Ishikawa (cell line): ENCODE data around the gene DDIAS.

Experiments used
- NFIC ChIP-seq: IDR thresholded peaks from 2 replicates; pipeline ENCODE4 v1.6.1; 2012
- TAF1 ChIP-seq: IDR thresholded peaks from 2 replicates; pipeline ENCODE4 v1.6.1; 2012; ENCODE audit warnings: low read depth, mild to moderate bottlenecking
- TF ChIP-seq, protein P1 (sequence below): IDR thresholded peaks from 2 replicates; pipeline ENCODE4 v1.6.1; 2012
- TF ChIP-seq, protein P2 (sequence below): IDR thresholded peaks from 2 replicates; pipeline ENCODE4 v1.6.1; 2012

DNA sequence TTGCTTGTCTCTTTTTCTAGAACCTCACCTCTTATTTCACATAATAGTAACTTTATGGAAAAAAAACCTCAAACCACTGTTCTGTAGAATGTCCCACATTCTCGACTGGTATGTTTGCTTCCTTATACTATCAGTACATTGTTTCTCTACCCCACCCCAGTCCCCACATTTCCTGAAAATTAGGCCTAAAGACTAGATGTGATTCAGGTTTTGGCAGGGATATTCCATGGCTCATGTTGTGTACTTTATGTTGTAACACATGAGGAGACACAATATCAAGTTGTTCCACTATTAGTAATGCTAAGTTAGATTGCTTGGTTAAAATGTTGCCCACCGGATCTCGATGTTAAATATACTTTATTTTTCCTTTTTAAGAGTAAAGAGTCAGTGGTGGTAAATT lies 34.7 kb downstream of the DDIAS start:
- no peak for TF ChIP-seq NFIC
- TF ChIP-seq, protein P1, sequence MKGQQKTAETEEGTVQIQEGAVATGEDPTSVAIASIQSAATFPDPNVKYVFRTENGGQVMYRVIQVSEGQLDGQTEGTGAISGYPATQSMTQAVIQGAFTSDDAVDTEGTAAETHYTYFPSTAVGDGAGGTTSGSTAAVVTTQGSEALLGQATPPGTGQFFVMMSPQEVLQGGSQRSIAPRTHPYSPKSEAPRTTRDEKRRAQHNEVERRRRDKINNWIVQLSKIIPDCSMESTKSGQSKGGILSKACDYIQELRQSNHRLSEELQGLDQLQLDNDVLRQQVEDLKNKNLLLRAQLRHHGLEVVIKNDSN: no peak
- no peak for TF ChIP-seq TAF1
- TF ChIP-seq, protein P2, sequence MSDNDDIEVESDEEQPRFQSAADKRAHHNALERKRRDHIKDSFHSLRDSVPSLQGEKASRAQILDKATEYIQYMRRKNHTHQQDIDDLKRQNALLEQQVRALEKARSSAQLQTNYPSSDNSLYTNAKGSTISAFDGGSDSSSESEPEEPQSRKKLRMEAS: no peak
